ENCODE measurements around the gene PRX. TPM values are rescaled to one million over a fixed set of nuclear protein-coding genes. Genes with fewer than 3 reads are reported as not detected.
A peak's percentile ranks its signal among the peaks of the same experiment; 100 is the strongest.
"Not testable (repeated sequence)": the region's sequence is repeated elsewhere in the genome, so short reads cannot be mapped to it uniquely, and the experiment has no call there.

The PRX gene
- total RNA-seq, result 3.5 TPM
- long read RNA-seq, partial matches to known transcripts, result 2 of 6 reads
- long read RNA-seq, other reads (novel, unspliced or antisense), result 4 of 6 reads

- intact Hi-C loops (cut with DNase I), result no loop called here
- DNase-seq (ENCODE audit: low spot score), result no peak
Measured at GRCh38 chr19:40413291-40413845, at the start of gene PRX. Gene PRX, minus strand, starts transcription at chr19:40413378. Its CDS starts 5,446 bp downstream, at chr19:40407932.

GRCh38 chr19:40461669-40462221 is 48.6 kb upstream of the PRX start:
- DNase-seq (ENCODE audit: low spot score), result no peak
- intact Hi-C loops (cut with DNase I), result no loop called here

GRCh38 chr19:40460185-40460584 is 47.0 kb upstream of the PRX start:
- intact Hi-C loops (cut with DNase I), result no loop called here
- DNase-seq (ENCODE audit: low spot score), result no peak

- intact Hi-C loops (cut with DNase I), result no loop called here
- DNase-seq (ENCODE audit: low spot score), result no peak
Measured at GRCh38 chr19:40458597-40458974, 45.4 kb upstream of the PRX start.

GRCh38 chr19:40457953-40458596 is 44.9 kb upstream of the PRX start:
- no peak for DNase-seq (ENCODE audit: low spot score)
- intact Hi-C loops (cut with DNase I), result no loop called here

GRCh38 chr19:40457048-40457447 is 43.9 kb upstream of the PRX start:
- intact Hi-C loops (cut with DNase I), result no loop called here
- no peak for DNase-seq (ENCODE audit: low spot score)

- DNase-seq (ENCODE audit: low spot score); intact Hi-C loops (cut with DNase I): not testable (repeated sequence)
Measured at GRCh38 chr19:40453943-40454342, 40.8 kb upstream of the PRX start.

GRCh38 chr19:40453151-40453735 is 40.1 kb upstream of the PRX start:
- intact Hi-C loops (cut with DNase I), result no loop called here
- no peak for DNase-seq (ENCODE audit: low spot score)

- intact Hi-C loops (cut with DNase I), result no loop called here
- DNase-seq (ENCODE audit: low spot score), result no peak
Measured at GRCh38 chr19:40452016-40452415, 38.8 kb upstream of the PRX start.

GRCh38 chr19:40450664-40451063 is 37.5 kb upstream of the PRX start:
- no peak for DNase-seq (ENCODE audit: low spot score)
- intact Hi-C loops (cut with DNase I), result no loop called here

- DNase-seq (ENCODE audit: low spot score), result no peak
- intact Hi-C loops (cut with DNase I), result loop anchor here (10.0 kb wide), 1 partner anchor 265 kb away; the partner anchor contains the start of genes COQ8B and ITPKC
Measured at GRCh38 chr19:40449506-40449905, 36.3 kb upstream of the PRX start.

- intact Hi-C loops (cut with DNase I), result loop anchor here (10.0 kb wide), 1 partner anchor 268 kb away; the partner anchor contains the start of genes COQ8B and ITPKC
- DNase-seq (ENCODE audit: low spot score), result no peak
Measured at GRCh38 chr19:40446263-40446784, 33.1 kb upstream of the PRX start.

GRCh38 chr19:40445780-40446262 is 32.6 kb upstream of the PRX start:
- intact Hi-C loops (cut with DNase I), result loop anchor here (10.0 kb wide), 1 partner anchor 269 kb away; the partner anchor contains the start of genes COQ8B and ITPKC
- DNase-seq (ENCODE audit: low spot score), result no peak

- intact Hi-C loops (cut with DNase I), result loop anchor here (5.0 to 10.0 kb wide), 3 partner anchors 103 to 270 kb away; partner anchors contain the start of genes COQ8B, ITPKC and LTBP4
- DNase-seq (ENCODE audit: low spot score), result no peak
Measured at GRCh38 chr19:40444825-40445312, 31.7 kb upstream of the PRX start.

GRCh38 chr19:40444000-40444824 is 31.0 kb upstream of the PRX start, which contains the start of gene SERTAD3:
Gene SERTAD3, minus strand, starts transcription at chr19:40444335. Its CDS starts 2,255 bp downstream, at chr19:40442080.
- DNase-seq (ENCODE audit: low spot score), result peak; percentile 98
- intact Hi-C loops (cut with DNase I), result loop anchor here (1.0 to 10.0 kb wide), 5 partner anchors 19 to 271 kb away; partner anchors contain the start of genes COQ8B, ITPKC, LTBP4 and SERTAD1

- DNase-seq (ENCODE audit: low spot score), result peak; percentile 99
- intact Hi-C loops (cut with DNase I), result loop anchor here (1.0 to 10.0 kb wide), 5 partner anchors 18 to 271 kb away; partner anchors contain the start of genes COQ8B, ITPKC, LTBP4 and SERTAD1
Measured at GRCh38 chr19:40443131-40443999, 30.2 kb upstream of the PRX start.

- no peak for DNase-seq (ENCODE audit: low spot score)
- intact Hi-C loops (cut with DNase I), result loop anchor here (1.0 to 10.0 kb wide), 5 partner anchors 17 to 272 kb away; partner anchors contain the start of genes COQ8B, ITPKC, LTBP4 and SERTAD1
Measured at GRCh38 chr19:40442328-40443130, 29.4 kb upstream of the PRX start.
